PC-9 (cell line): ENCODE results near the gene VEZT.

ENCODE experiments used
- CTCF ChIP-seq: fragments of 200-600 bp; sonication (generic); conservative IDR thresholded peaks from 2 replicates; pipeline ENCODE4 v1.6.1; 2017; ENCODE audit warnings: mixed run types, antibody characterized with exemption, mild to moderate bottlenecking, moderate library complexity
- EZH2 ChIP-seq: fragments of 200-600 bp; sonication (generic); IDR thresholded peaks from 2 replicates; pipeline ENCODE4 v1.8.0; 2017; ENCODE audit warnings: antibody characterized with exemption, low read depth

- TF ChIP-seq EZH2 = no peak
- TF ChIP-seq CTCF = peak; percentile 68
These were observed at the start of gene VEZT, which contains the start of gene FGD6 for GRCh38 chr12:95217377-95218149.
